GM19468 (cell line): ENCODE measurements around the gene CAMK1G.

ENCODE experiments used
- ATAC-seq: cut with Tn5 transposase; IDR thresholded peaks from one replicate; pipeline ENCODE4 v1.9.1; 2021; ENCODE audit warnings: mild to moderate bottlenecking, moderate library complexity, moderate number of reproducible peaks; ENCODE audit not compliant: unreplicated experiment; ENCODE audit errors: extremely low read depth

The CAMK1G gene

DNA sequence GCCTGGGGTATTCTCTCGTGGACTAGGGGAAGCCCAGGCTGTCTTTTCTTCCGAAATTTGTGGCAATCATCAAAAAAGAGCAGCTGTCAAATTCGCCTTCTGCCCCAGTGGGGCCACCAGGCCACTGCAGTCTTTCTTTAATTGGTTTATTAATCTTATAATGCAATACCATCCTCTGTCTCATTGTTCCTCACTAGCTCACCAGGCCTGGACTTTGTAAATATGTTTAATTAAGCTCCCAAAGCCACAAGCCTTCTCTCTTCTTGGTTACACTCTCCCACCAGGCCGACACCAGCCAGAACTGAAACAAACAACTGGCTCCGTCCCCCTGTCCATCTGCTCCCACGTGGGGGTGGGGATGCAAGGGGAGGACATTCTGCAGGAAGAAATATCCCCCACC, 22.0 kb upstream of the CAMK1G start:
- ATAC-seq: no peak

DNA sequence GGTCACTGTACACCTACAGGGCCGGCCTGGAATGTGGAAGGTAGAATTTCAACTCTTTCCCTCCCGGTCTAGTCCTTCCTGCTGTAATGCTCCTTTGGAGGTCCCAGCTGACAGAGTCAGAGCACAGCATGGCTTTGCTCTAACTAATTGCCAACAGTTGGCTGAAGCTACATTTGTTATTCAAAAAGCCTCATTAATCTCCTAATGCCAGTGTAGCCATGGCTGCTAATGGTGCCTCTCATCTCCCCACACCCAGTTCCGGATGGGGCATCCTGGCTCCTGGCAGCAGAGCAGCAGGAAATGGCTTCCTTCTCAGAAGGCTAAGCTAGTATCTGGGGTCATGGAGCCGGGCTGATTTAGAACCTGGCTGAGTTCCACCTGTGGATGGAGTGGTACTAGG, 18.7 kb upstream of the CAMK1G start:
- no peak for ATAC-seq

DNA sequence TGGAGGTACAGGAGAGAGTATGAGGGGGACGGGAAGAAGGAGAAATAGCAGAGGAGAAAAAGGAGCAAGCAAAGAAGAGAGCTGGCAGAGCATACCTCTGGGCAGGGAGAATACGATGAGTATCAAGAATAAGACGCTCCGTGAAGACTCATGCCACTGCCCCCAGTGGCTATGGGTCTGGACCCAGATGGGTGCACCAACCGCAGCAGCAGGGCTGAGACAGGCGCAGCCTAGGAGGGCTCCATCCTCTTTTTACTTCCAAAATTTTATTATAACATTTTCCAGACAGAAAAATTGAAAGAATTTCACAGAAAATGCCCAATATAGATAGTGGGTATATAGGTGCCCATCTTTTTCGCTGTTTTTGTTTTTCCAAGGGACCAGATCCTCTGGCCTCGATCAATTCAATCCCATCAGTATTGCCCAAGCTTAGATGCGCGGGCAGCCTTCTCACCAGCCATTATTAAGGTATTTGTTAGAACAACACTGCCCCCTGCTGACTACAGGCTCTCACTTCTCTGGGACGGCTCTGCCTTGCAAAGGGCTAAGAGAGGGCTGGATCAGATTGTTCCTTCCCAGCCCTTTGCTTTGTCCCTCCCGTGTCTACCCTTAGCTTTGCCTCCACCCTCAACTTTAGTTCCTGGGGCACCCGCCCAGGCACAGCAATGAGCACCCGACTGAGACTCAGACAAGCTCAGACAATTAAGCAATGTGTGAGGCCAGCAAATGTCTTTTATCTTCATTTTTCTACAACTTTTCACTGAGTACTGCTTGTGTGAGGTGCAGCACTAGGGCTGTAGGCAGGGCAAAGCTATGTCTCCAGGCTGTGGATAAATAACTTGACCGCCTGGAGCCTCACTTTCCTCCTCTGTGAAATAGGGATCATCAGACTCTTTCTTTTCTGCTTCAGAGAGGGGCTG, 17.5 kb upstream of the CAMK1G start:
- ATAC-seq: peak; percentile 77

DNA sequence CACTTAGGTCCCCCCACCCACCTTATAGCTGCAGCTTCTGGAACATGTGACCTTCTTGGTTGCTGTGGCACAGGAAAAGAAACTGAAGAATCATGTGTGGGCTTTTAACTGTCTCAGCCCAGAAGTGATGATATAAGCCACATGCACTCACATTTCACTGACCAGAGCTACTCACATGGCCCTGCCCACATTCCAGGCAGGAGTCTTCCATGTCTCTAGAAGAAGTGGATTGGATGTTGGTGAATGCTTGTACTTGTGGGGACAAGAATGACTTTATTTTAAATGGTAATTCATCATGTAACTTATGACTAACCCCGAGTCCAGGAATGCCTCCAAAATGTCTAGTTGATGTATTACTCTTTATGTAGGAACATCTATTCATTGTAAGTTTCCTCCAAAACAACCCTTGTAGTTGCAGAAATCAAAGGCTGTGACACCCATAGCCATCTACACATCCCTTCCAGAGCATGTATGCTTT, 15.8 kb upstream of the CAMK1G start:
- ATAC-seq: no peak

DNA sequence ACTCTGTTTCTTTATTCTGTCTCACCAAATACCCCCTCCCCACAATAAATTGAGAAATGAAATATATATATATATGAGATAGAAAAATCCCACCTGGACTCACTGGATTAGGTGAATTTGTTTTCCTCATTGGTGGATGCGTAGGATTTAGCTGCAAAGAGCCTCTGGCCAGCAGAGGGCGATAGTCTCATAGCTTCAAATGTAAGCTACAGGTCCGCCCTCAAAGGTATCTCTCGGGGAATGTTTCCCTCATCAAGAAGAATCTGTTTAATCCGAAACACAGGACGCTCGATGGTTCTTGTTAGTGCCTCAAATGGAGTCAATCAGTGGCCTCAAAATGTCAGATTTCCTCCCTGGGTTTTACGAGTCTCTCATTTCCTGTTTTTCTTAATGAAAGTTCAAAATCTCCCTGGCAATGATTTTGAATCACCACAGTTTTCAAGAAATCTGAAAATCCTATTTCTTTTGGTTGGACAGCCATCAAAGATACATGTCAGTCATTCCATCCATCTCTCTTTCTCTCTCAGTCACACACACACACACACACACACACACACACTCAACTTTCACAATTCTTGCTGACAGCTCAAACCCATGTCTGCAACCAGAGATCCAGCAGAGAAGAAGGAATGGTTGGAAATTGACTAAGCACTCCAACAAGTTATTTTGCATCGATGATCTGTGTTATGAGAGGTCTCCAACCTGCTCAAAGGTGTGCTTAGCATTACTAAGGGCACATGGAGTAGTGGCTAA, 13.9 kb upstream of the CAMK1G start:
- ATAC-seq: no peak

DNA sequence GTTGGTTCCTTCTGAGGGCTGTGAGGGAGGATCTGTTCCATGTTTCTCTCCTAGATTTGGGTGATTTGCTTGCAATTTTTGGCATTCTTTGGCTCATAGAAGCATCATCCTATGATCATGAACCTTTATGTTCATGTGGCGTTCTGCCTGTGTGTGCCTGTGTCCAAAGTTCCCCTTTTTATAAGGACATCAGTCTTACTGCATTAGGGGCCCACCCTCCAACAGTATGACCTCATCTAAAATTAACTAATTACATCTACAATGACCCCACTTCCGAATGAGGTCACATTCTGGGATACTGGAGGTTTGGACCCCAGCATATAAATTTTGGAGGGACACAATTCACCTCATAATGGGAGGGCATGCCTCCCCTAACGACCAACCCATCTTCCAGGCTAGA, 12.8 kb upstream of the CAMK1G start:
- ATAC-seq: no peak

DNA sequence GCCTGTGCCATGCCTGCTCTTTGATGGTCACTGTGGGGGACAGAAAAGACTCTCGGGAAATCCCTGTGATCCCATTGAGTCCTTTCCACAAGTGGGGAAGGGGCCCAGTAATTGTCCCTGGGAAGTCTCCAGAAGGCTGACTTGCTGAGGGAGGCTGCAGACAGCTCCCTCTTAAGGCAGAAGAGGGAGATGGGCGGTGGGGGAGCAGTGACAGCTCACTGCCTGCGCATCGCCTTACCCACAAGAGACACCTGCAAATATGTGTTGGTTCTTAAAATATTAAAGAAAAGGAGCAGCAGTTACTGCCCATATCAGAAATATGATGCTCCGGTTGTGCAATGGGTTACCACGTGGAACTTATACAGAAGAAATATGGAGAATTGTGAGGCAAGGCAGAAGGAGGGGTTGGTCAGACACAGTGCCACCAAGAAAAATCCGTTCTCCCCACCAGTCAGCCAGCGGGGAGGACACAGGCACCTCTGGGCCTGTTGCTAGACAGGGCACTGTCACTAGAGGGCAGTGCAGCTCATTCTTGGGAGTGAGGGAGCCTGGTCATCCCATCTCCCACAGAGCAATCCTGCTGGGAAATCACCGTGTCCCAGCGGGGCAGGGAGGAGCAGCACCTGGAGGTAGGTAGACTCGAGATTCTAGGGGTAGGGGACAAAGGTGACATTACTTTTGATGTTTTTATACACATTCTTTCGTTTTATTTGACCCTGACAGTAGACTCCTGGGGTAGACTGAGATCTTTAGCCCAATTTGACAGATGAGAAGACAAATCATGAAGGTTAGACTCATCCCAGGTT, 6.9 kb upstream of the CAMK1G start:
- peak; percentile 40 for ATAC-seq

DNA sequence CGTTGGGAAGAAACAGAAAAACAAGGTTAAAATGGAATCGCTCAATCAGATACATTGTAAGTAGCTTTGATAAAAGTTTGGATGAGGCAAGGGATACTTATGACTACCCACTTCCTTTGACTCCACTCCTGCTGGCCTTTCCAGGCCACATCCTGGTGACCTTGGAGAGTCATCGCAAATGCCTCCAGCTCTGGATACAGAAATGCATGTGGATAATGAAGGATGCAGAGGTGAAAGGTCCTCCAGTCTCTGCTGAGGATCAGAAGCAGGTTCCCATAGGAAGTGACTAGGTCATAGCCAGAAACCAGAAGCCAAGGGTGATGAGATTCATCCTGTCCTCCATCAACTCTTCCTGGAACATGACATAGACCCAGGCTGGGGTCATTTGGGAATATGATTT, 6.2 kb upstream of the CAMK1G start:
- no peak for ATAC-seq

DNA sequence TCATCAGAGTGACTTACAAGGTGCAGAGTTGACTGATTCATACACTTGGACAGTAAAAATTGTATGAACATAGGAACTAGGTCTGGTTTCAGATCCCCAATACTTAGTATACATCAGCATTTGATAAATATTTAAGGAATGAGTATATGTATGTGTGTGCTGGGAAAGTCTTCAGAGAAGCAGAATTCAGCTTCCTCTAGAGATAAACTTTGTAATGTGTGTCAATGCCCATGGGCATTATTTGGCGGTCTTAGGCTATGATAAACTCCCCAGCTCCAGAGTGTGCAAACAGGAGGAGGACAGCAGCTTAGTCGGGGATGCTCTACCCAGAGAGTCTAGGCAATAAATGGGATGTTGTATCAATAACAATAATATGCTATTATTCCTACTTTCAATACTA, 2.9 kb upstream of the CAMK1G start:
- no peak for ATAC-seq

DNA sequence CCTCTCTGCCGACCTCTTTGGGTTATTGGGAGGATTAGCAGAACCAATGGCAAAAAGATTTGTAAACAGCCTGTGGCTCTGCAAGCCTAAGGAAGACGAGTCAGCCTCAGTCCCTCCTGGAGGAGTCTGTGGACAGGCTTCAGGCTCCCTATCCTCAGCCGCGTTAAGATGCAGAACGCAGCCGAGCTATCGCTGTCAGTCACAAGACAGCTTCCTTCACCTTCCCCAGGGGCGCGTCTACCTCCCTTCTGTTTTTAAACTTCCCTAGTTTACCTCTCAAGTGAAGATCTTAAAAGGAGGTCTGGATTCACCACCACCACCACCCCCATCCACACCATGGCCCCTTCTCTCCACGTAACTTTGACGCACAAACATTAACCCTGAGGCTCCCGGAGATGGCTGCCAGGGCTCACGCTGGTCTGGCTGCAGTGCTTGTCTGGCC, 738 bp downstream of the CAMK1G start:
- no peak for ATAC-seq

DNA sequence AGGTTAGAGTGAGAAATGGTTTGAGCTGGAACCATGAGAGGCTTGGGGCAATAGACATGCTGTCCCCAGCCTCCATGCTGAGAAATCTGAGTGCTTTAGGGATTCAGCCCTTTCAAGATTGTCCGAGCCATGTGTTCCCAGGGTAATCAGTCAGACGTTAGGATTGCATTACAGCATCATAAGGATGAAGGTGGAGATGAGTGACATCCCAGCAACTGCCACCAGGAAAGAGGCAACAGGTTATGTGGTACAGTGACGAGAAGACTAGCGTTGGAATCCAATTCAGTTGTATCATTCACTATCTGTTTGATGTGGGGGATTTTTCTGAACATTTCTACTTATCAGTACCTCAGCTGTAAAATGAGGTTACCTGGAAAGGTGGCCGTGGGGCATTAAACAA, 1.7 kb downstream of the CAMK1G start:
- ATAC-seq: no peak

DNA sequence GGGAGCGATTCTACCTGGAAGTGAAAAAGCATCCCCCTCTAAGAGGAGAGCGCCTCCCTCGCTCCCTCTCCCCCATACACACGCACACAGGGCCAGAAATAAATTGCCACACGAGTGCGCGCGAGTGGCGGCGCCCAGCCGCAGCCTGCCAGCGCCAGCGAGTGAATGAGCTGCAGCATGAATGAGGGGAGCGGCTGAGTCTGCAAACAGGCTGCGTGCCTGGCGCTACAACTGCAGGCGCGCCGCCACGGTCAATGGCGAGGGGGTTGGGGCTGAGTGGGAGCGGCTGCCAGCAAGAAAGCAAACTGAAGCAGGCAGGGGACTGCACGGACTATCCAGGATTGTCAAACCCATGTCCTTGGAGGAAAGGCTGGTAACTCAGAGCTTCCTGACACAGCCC, 2.2 kb downstream of the CAMK1G start:
- no peak for ATAC-seq

DNA sequence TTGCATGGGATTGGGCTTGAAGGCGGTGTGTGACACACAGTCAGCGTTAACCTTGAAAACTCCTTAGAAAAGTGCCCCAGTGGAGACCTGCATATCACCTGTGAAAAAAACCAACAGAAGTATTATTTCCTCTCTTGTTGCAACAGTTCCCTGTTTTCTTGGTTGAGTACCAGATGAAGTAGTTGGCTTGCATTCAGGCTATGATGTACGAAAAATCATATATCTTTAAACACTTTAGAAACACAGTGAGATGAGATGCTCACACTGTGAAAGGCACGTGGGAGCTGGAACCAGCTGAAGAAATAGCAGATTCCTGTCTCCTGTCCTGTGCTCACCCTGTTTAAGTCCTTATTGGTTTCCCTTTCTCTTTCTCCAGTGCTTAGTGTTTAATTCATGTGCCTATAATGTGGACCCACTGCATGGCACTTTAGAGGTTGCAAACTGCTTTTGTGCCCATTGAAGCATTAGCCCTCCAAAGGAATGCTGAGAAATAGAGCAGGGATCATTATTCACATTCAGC, 2.8 kb downstream of the CAMK1G start:
- no peak for ATAC-seq

DNA sequence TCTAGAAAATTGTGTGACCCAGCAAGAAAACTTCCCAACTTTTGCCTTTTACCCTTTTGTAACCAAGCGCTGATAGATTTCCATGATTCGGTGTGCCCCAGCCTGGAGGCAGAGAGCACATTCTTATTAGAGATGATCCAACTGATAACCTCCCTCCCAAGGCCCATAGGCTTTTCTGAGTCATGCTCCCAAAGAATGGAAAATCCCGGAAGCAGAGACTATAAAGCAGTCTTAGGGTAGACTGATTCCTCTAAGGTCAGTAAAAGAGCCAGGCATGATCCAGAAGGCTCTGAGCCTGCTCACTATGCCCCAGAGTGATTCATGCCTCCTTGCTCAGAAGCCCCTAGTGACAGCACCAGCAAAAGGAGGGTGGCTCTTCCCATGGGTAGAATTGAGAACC, 4.3 kb downstream of the CAMK1G start:
- ATAC-seq: no peak

DNA sequence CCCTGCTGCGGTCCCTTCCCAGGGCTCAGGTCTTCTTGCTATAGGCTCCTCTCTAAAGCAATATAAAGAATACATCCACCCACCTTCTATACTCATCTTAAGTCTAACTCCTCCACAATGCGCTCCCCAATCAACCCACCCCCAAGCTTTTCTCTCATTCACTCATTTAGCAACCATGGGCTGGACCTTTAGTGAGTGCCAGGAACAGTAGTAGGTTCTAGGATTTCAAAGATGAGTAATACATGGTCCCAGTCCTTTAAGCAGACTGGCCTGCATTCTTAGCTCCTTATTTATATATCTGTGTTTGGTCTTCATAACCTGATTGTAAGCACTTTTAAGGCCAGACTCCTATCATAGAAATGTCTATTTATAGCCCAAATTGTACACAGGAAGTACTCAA, 5.9 kb downstream of the CAMK1G start:
- no peak for ATAC-seq

DNA sequence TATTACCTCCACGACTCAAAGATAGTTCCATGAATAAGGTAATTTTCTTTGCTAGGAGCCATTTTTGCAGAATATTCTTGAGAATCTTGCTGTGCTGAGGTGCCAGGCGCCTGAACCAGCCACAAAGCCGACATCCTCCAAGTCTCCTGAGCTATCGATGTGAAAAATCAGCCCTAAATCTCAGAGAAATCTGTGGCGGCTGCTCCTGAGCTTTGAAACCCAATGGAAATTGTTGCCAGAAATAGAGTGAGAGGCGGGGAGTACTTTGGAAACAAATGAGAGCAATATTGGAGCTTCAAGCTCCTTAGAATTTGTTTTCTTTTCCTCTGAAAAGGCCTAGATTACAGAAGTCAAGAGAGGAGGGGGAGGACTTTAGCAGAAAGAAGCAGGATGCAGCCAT, 6.3 kb downstream of the CAMK1G start:
- no peak for ATAC-seq

DNA sequence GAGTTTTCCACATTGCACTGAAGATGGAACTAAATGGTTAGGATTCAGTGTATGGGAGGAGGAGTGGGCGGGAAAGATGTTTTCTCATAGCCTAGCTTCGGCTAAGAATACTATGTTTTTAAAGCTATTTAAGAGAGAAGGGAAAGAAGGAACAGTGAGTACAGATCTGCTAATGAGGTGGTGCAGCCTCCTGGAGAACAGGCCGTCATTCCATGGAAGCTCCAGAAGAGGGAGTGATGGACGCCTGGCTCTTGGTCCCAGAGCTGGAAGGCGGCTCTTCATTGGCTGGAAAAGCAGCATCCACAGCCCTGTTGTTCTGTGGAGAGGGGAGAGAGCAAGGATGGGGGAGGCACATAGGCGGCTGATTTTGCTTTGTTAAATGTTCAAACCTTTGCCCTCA, 6.9 kb downstream of the CAMK1G start:
- no peak for ATAC-seq

DNA sequence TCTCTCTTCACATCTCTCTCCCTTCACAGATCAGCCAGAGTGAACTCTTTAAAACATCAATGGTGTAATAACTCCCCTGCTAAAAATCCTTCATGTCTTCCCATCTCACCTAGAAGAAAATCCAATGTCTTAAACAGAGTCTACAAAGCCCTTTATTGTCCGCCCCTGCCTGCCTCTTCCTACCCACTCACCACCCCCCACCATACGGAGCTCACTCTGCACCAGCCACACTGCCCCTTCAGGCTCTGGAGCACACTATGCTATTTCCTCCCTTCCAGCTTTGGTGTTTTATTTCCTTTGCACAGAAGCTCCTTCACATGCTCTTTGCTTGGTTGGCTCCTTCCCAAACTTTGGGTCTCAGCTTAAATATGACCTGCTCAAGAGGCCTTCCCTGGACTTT, 10.2 kb downstream of the CAMK1G start:
- ATAC-seq: no peak

DNA sequence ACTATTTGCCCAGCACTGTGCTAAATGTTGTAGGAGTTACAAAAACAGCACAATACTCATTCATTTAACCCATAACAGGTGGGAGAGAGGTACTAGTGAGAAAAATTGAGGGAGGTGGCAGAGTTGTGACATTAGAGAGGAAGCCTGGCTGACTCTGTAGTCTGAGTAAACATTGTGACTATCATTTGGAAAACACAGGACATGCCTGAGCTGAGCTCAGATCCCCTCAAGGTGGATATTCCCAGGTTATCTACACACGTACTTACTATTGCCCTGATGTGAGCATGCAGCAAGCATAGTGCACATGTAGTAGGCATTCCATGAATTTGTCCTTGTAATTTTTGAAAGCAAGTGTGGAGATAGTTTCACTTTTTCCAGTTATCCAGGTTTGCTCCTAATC, 10.9 kb downstream of the CAMK1G start:
- no peak for ATAC-seq

DNA sequence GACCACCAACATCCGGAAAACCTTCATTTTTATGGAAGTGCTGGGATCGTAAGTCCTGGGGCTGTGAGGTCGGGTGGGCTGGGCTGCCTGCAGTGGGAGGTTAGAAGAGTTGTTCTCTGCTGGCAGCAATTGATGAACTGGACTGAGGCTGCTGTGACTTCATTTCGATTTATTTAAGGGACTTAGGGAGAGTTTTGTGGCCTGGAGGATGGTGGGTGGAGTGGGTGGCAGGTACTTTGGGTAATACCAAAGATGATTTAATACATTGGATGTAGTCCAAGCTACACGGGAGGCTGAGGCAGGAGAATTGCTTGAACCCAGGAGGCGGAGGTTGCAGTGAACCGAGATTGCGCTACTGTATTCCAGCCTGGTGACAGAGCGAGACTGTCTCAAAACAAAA, 11.5 kb downstream of the CAMK1G start:
- no peak for ATAC-seq
